A549 (cell line): ENCODE results near the gene NKAIN2. TPM values are rescaled to one million over a fixed set of nuclear protein-coding genes. Genes with fewer than 3 reads are reported as not detected.

ENCODE experiments used
- ATAC-seq, 2 experiments: fragments of 200-7000 bp in 1 of 2; fragments of >200 bp in 1 of 2; cut with Nextera tagmentation in 1 of 2; cut with Tn5 transposase in 1 of 2; 3 replicates each; pipeline versions ENCODE4 v1.8.0 to v1.9.1; 2018 to 2020; ENCODE audit warnings: mild to moderate bottlenecking in 1 of 2, moderate library complexity in 1 of 2
- CTCF ChIA-PET: fragments of 300-600 bp; sonication (Branson Sonifier 250); formaldehyde crosslinking; extraction: SDS; loops from one replicate; lab custom pipeline; 2021; ENCODE audit warnings: antibody characterized with exemption, inconsistent platforms; lab: Yijun Ruan, JAX
- POLR2A ChIA-PET: fragments of 350-600 bp; formaldehyde crosslinking; extraction: SDS; loops from one replicate; lab custom pipeline; 2021; ENCODE audit warnings: antibody characterized with exemption, inconsistent platforms; lab: Yijun Ruan, JAX
- DNase-seq, 2 experiments: peaks; one replicate each; pipeline versions ENCODE4 v3.0.0 to v3.0.0-alpha.2; 2011 to 2016; ENCODE audit warnings: low read depth in 1 of 2, low spot score in 1 of 2
- FAIRE-seq: peaks from 2 replicates; lab custom pipeline; 2011; peaks lifted over from hg19 to GRCh38; lab: Jason Lieb, UNC
- H3K27ac ChIP-seq, 2 experiments: fragments of >200 bp; sonication (Bioruptor Twin); formaldehyde crosslinking; 3 replicates each; pipeline ENCODE4 v1.5.1; 2016 to 2017
- H3K4me1 ChIP-seq: fragments of >200 bp; sonication (Bioruptor Twin); formaldehyde crosslinking; 3 replicates; pipeline ENCODE4 v1.6.1; 2016
- H3K4me2 ChIP-seq: fragments of >200 bp; sonication (Bioruptor Twin); formaldehyde crosslinking; 3 replicates; pipeline ENCODE4 v1.6.1; 2016
- H3K4me3 ChIP-seq: fragments of >200 bp; sonication (Bioruptor Twin); formaldehyde crosslinking; 3 replicates; pipeline ENCODE4 v1.5.1; 2016
- H3K9me3 ChIP-seq: fragments of >200 bp; sonication (Bioruptor Twin); formaldehyde crosslinking; 3 replicates; pipeline ENCODE4 v1.6.1; 2016
- BCL3 ChIP-seq: fragments of >200 bp; sonication (Bioruptor Twin); formaldehyde crosslinking; IDR thresholded peaks from 3 replicates; pipeline ENCODE4 v1.6.1; 2016
- CHD2 ChIP-seq: fragments of 150-350 bp; IDR thresholded peaks from 2 replicates; pipeline ENCODE4 v1.6.1; 2014; ENCODE audit warnings: low read length; ENCODE audit not compliant: partially characterized antibody
- CHD4 ChIP-seq: fragments of 200-600 bp; sonication (generic); IDR thresholded peaks from 2 replicates; pipeline ENCODE4 v1.6.1; 2016; ENCODE audit warnings: antibody characterized with exemption, mild to moderate bottlenecking, borderline replicate concordance
- EHF ChIP-seq: fragments of 250-450 bp; sonication (Bioruptor Pico); IDR thresholded peaks from 2 replicates; pipeline ENCODE4 v1.5.0; 2020; ENCODE audit warnings: mild to moderate bottlenecking
- EHMT2 ChIP-seq: fragments of 200-600 bp; sonication (generic); IDR thresholded peaks from 2 replicates; pipeline ENCODE4 v1.6.1; 2016; ENCODE audit warnings: antibody characterized with exemption, low read depth, mild to moderate bottlenecking, moderate library complexity
- GATA3 ChIP-seq: IDR thresholded peaks from 2 replicates; pipeline ENCODE4 v1.6.1; 2012; ENCODE audit warnings: borderline replicate concordance
- HDAC2 ChIP-seq: fragments of 200-600 bp; sonication (generic); IDR thresholded peaks from 2 replicates; pipeline ENCODE4 v1.6.1; 2016
- HES2 ChIP-seq: fragments of >200 bp; sonication (Bioruptor Twin); formaldehyde crosslinking; IDR thresholded peaks from 2 replicates; pipeline ENCODE4 v1.6.1; 2016
- HOXA7 ChIP-seq: fragments of 250-450 bp; sonication (Bioruptor Pico); IDR thresholded peaks from 2 replicates; pipeline ENCODE4 v1.5.0; 2020; ENCODE audit warnings: mild to moderate bottlenecking, moderate library complexity
- HOXB13 ChIP-seq: fragments of 250-450 bp; sonication (Bioruptor Pico); IDR thresholded peaks from 2 replicates; pipeline ENCODE4 v1.5.0; 2020; ENCODE audit warnings: low read depth, mild to moderate bottlenecking, moderate library complexity
- KDM1A ChIP-seq: fragments of 200-600 bp; sonication (generic); IDR thresholded peaks from 2 replicates; pipeline ENCODE4 v1.6.1; 2016; ENCODE audit warnings: low read depth, mild to moderate bottlenecking
- NPAS2 ChIP-seq: fragments of 250-450 bp; sonication (Bioruptor Pico); IDR thresholded peaks from 2 replicates; pipeline ENCODE4 v1.8.0; 2022; ENCODE audit warnings: mild to moderate bottlenecking, moderate library complexity, borderline replicate concordance
- NR3C1 ChIP-seq: fragments of >200 bp; sonication (Bioruptor Twin); formaldehyde crosslinking; IDR thresholded peaks from 3 replicates; pipeline ENCODE4 v1.6.1; 2017
- POLR2A ChIP-seq: IDR thresholded peaks from 2 replicates; pipeline ENCODE4 v1.6.1; 2012; ENCODE audit warnings: mild to moderate bottlenecking, low read length
- POLR2AphosphoS2 ChIP-seq: conservative IDR thresholded peaks from 2 replicates; pipeline ENCODE4 v1.6.1; 2012; ENCODE audit warnings: low read length, improper control_type of control experiment, inconsistent platforms
- RAD21 ChIP-seq, 2 experiments: fragments of >200 bp in 1 of 2; sonication (Bioruptor Twin) in 1 of 2; formaldehyde crosslinking in 1 of 2; IDR thresholded peaks in 1 of 2; conservative IDR thresholded peaks in 1 of 2; 2 replicates in 1 of 2; 3 replicates in 1 of 2; pipeline ENCODE4 v1.6.1; 2012 to 2018; ENCODE audit warnings: inconsistent platforms in 1 of 2
- RARB ChIP-seq: fragments of 250-450 bp; sonication (Bioruptor Pico); IDR thresholded peaks from 2 replicates; pipeline ENCODE4 v1.8.0; 2021; ENCODE audit warnings: mild to moderate bottlenecking, moderate library complexity
- RFX5 ChIP-seq: fragments of 450-650 bp; IDR thresholded peaks from 2 replicates; pipeline ENCODE4 v1.7.1; 2014; ENCODE audit warnings: antibody characterized with exemption, mild to moderate bottlenecking, moderate library complexity
- SMC3 ChIP-seq: fragments of >200 bp; sonication (Bioruptor Twin); formaldehyde crosslinking; IDR thresholded peaks from 3 replicates; pipeline ENCODE4 v1.6.1; 2018; ENCODE audit warnings: inconsistent platforms
- SREBF2 ChIP-seq: fragments of 450-650 bp; IDR thresholded peaks from 2 replicates; pipeline ENCODE4 v1.6.1; 2014; ENCODE audit warnings: mild to moderate bottlenecking, moderate library complexity
- TFCP2L1 ChIP-seq: fragments of 250-450 bp; sonication (Bioruptor Pico); IDR thresholded peaks from 2 replicates; pipeline ENCODE4 v1.5.0; 2021; ENCODE audit warnings: mild to moderate bottlenecking
- USF2 ChIP-seq: fragments of 450-650 bp; IDR thresholded peaks from 2 replicates; pipeline ENCODE4 v1.6.1; 2014; ENCODE audit warnings: antibody characterized with exemption
- ZFP36 ChIP-seq: fragments of 450-650 bp; IDR thresholded peaks from 2 replicates; pipeline ENCODE4 v1.6.1; 2014; ENCODE audit warnings: borderline replicate concordance; ENCODE audit not compliant: partially characterized antibody
- WGBS: methylation state at CpG from one replicate; pipeline ENCODE4 v1.1.6; 2017; ENCODE audit errors: missing lambda C conversion rate; 5-methylcytosine and 5-hydroxymethylcytosine counted together
- polyA plus RNA-seq, 4 experiments: library from polyadenylated mRNA; depleted of rRNA in 3 of 4; stranded (reverse); fragments of >200 nt; fragmentation: RNase III in 1 of 4; extraction: RNeasy Plus Mini Kit Qiagen cat#74134 plus additional on column Dnase treatment in 1 of 4; gene quantifications; 2 replicates in 3 of 4; 3 replicates in 1 of 4; pipeline ENCODE4 v1.2.3, GENCODE V29; 2011 to 2017
- TF ChIP-seq, protein P1 (sequence below): IDR thresholded peaks from 2 replicates; pipeline ENCODE4 v1.6.1; 2012; ENCODE audit warnings: low read depth, borderline replicate concordance
- TF ChIP-seq, protein P2 (sequence below): IDR thresholded peaks from 2 replicates; pipeline ENCODE4 v1.6.1; 2012
- TF ChIP-seq, protein P3 (sequence below): IDR thresholded peaks from 2 replicates; pipeline ENCODE4 v1.6.1; 2012
- TF ChIP-seq, protein P4 (sequence below): fragments of 250-450 bp; sonication (Bioruptor Pico); IDR thresholded peaks from 2 replicates; pipeline ENCODE4 v1.5.0; 2021; ENCODE audit warnings: mild to moderate bottlenecking, moderate library complexity, borderline replicate concordance

Gene NKAIN2
- polyA plus RNA-seq, 2 of the 4 experiments (the other 2 are of a cell fraction) = not detected

GRCh38 chr6:124674042-124674441, 870.4 kb downstream of the NKAIN2 start (continued):
- no peak for TF ChIP-seq USF2
- TF ChIP-seq POLR2A = no peak
- no peak for TF ChIP-seq HDAC2
- TF ChIP-seq BCL3 = no peak
- TF ChIP-seq, protein P1, sequence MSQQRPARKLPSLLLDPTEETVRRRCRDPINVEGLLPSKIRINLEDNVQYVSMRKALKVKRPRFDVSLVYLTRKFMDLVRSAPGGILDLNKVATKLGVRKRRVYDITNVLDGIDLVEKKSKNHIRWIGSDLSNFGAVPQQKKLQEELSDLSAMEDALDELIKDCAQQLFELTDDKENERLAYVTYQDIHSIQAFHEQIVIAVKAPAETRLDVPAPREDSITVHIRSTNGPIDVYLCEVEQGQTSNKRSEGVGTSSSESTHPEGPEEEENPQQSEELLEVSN = no peak
- no peak for TF ChIP-seq ZFP36
- TF ChIP-seq SMC3 = no peak
- TF ChIP-seq POLR2AphosphoS2 = no peak
- TF ChIP-seq NR3C1 = no peak

DNA sequence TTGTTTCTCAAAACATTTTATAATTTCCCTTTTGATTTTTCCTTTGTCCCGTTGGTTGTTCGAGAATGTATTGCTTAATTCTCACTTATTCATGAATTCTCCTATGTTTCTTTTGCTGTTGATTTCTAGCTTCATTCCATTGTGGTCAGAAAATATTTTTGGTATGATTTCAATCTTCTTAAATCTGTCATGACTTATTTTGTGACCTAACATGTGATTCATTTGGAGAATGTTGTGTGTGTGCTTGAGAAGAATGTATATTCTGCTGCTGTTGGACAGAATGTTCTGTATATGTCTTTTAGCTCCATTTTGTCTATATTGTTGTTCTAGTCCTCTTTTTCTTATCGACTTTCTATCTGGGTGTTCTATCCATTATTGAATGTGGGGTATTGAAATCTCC, 872.4 kb downstream of the NKAIN2 start:
- POLR2A ChIA-PET = no interaction called here
- FAIRE-seq = no peak
- Histone ChIP-seq H3K9me3 (no peaks in the 10 kb centered on the region), H3K4me1 (no peaks in the 10 kb centered on the region), H3K27ac (no peak overlapping the region), H3K4me3 (no peak overlapping the region), H3K4me2 (no peak overlapping the region)
- CTCF ChIA-PET = no interaction called here
- no peak for DNase-seq
- WGBS = 19% methylated on average over 3 of the region's 3 CpGs
- no peak for ATAC-seq
- TF ChIP-seq HOXB13 (CRISPR knock-in tag) (no peak), SREBF2 (no peak), HES2 (no peak), HOXA7 (CRISPR knock-in tag) (no peak), CHD4 (no peak), TFCP2L1 (CRISPR knock-in tag) (no peak), KDM1A (no peak), SMC3 (no peak), EHF (CRISPR knock-in tag) (no peak), RAD21 (conservative IDR thresholded peaks at IDR 0.05 in 1 of 2, IDR thresholded peaks at IDR 0.05 in 1 of 2) (no peak), POLR2AphosphoS2 (no peak)
- TF ChIP-seq, protein P2, sequence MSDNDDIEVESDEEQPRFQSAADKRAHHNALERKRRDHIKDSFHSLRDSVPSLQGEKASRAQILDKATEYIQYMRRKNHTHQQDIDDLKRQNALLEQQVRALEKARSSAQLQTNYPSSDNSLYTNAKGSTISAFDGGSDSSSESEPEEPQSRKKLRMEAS = no peak
- TF ChIP-seq, protein P3, sequence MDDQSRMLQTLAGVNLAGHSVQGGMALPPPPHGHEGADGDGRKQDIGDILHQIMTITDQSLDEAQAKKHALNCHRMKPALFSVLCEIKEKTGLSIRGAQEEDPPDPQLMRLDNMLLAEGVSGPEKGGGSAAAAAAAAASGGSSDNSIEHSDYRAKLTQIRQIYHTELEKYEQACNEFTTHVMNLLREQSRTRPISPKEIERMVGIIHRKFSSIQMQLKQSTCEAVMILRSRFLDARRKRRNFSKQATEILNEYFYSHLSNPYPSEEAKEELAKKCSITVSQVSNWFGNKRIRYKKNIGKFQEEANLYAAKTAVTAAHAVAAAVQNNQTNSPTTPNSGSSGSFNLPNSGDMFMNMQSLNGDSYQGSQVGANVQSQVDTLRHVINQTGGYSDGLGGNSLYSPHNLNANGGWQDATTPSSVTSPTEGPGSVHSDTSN = no peak
- TF ChIP-seq, protein P4, sequence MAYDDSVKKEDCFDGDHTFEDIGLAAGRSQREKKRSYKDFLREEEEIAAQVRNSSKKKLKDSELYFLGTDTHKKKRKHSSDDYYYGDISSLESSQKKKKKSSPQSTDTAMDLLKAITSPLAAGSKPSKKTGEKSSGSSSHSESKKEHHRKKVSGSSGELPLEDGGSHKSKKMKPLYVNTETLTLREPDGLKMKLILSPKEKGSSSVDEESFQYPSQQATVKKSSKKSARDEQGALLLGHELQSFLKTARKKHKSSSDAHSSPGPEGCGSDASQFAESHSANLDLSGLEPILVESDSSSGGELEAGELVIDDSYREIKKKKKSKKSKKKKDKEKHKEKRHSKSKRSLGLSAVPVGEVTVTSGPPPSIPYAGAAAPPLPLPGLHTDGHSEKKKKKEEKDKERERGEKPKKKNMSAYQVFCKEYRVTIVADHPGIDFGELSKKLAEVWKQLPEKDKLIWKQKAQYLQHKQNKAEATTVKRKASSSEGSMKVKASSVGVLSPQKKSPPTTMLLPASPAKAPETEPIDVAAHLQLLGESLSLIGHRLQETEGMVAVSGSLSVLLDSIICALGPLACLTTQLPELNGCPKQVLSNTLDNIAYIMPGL (CRISPR knock-in tag) = no peak

- H3K27ac ChIP-seq = no peak overlapping the region
- 0% methylated on average over 1 of the region's 1 CpG for WGBS
- ChIA-PET POLR2A (no interaction called here), CTCF (no interaction called here)
- ATAC-seq = no peak
- no peak for FAIRE-seq
- no peaks in the 10 kb centered on the region for H3K9me3 ChIP-seq
- H3K4me2 ChIP-seq = no peak overlapping the region
- DNase-seq = no peak
- H3K4me1 ChIP-seq = no peaks in the 10 kb centered on the region
- H3K4me3 ChIP-seq = no peak overlapping the region
- TF ChIP-seq ZFP36 = no peak
- TF ChIP-seq RFX5 = no peak
- TF ChIP-seq NPAS2 (CRISPR knock-in tag) = no peak
- TF ChIP-seq POLR2A = no peak
- TF ChIP-seq HOXA7 (CRISPR knock-in tag) = no peak
- TF ChIP-seq RARB = no peak
- TF ChIP-seq SREBF2 = no peak
- no peak for TF ChIP-seq NR3C1
- TF ChIP-seq, protein P4 (CRISPR knock-in tag) = no peak
- TF ChIP-seq GATA3 = no peak
- no peak for TF ChIP-seq SMC3
- no peak for TF ChIP-seq CHD2
- TF ChIP-seq EHMT2 = no peak
- TF ChIP-seq KDM1A = no peak
- TF ChIP-seq HOXB13 (CRISPR knock-in tag) = no peak
- TF ChIP-seq CHD4 = no peak
- no peak for TF ChIP-seq HDAC2
- TF ChIP-seq, protein P1 = no peak
Measured at GRCh38 chr6:124677874-124678273, 874.2 kb downstream of the NKAIN2 start.
